Hepatocyte (in vitro differentiated cells): ENCODE results near the gene HAAO. TPM values are rescaled to one million over a fixed set of nuclear protein-coding genes. Genes with fewer than 3 reads are reported as not detected.

Experiments used
- DNase-seq: peaks from one replicate; pipeline ENCODE4 v3.0.0-alpha.2; 2016; ENCODE audit warnings: low spot score
- H2AFZ ChIP-seq: fragments of 200-600 bp; sonication (generic); 2 replicates; pipeline ENCODE4 v1.6.0; 2016; ENCODE audit warnings: antibody characterized with exemption, mild to moderate bottlenecking
- H3K27ac ChIP-seq: fragments of 200-600 bp; sonication (generic); 2 replicates; pipeline ENCODE4 v1.5.1; 2016; ENCODE audit warnings: mild to moderate bottlenecking
- H3K27me3 ChIP-seq: fragments of 200-600 bp; sonication (generic); 2 replicates; pipeline ENCODE4 v1.6.1; 2016
- H3K36me3 ChIP-seq: fragments of 200-600 bp; sonication (generic); replicated peaks from 2 replicates; pipeline ENCODE4 v1.5.1; 2016; ENCODE audit warnings: low read depth; ENCODE audit not compliant: insufficient read depth
- H3K4me1 ChIP-seq: fragments of 200-600 bp; sonication (generic); 2 replicates; pipeline ENCODE4 v1.5.1; 2016; ENCODE audit warnings: mild to moderate bottlenecking, moderate library complexity; ENCODE audit not compliant: insufficient read depth
- H3K4me2 ChIP-seq: fragments of 200-600 bp; sonication (generic); 2 replicates; pipeline ENCODE4 v1.6.0; 2016
- H3K4me3 ChIP-seq: fragments of 200-600 bp; sonication (generic); 2 replicates; pipeline ENCODE4 v1.5.1; 2016; ENCODE audit warnings: mild to moderate bottlenecking
- H3K79me2 ChIP-seq: fragments of 200-600 bp; sonication (generic); 2 replicates; pipeline ENCODE4 v1.6.0; 2017; ENCODE audit warnings: mild to moderate bottlenecking
- H3K9me2 ChIP-seq: fragments of 200-600 bp; sonication (generic); replicated peaks from 2 replicates; pipeline ENCODE4 v1.6.0; 2017; ENCODE audit warnings: mild to moderate bottlenecking; ENCODE audit not compliant: insufficient read depth
- H3K9me3 ChIP-seq: fragments of 200-600 bp; sonication (generic); 2 replicates; pipeline ENCODE4 v1.5.1; 2016; ENCODE audit warnings: low read depth, mild to moderate bottlenecking
- H4K20me1 ChIP-seq: fragments of 200-600 bp; sonication (generic); 2 replicates; pipeline ENCODE4 v1.6.0; 2016; ENCODE audit warnings: mild to moderate bottlenecking; ENCODE audit not compliant: insufficient read depth, poor library complexity, severe bottlenecking
- EZH2 ChIP-seq: fragments of 200-600 bp; sonication (generic); IDR thresholded peaks from 2 replicates; pipeline ENCODE4 v1.6.1; 2016; ENCODE audit warnings: antibody characterized with exemption, mild to moderate bottlenecking, borderline replicate concordance
- EZH2phosphoT487 ChIP-seq: fragments of 200-600 bp; sonication (generic); IDR thresholded peaks from one replicate; pipeline ENCODE4 v1.6.1; 2018; ENCODE audit warnings: antibody characterized with exemption, mild to moderate bottlenecking, low read depth, moderate library complexity; ENCODE audit not compliant: unreplicated experiment, severe bottlenecking
- WGBS: methylation state at CpG from one replicate; pipeline ENCODE4 v1.1.6; 2016; ENCODE audit warnings: low lambda C conversion rate; ENCODE audit errors: missing lambda C conversion rate; 5-methylcytosine and 5-hydroxymethylcytosine counted together
- polyA plus RNA-seq: library from polyadenylated mRNA; unstranded; fragments of >200 nt; fragmentation: Nextera tagmentation; extraction: Ambion mirVana; gene quantifications from 2 replicates; pipeline ENCODE4 v1.2.1, GENCODE V29; 2016
- total RNA-seq: library from RNA; depleted of rRNA; stranded (reverse); fragments of >200 nt; gene quantifications from 2 replicates; pipeline ENCODE4 v1.2.3, GENCODE V29; 2014
- TF ChIP-seq, protein P1 (sequence below): fragments of 200-600 bp; sonication (generic); IDR thresholded peaks from 2 replicates; pipeline ENCODE4 v1.5.1; 2016; ENCODE audit warnings: antibody characterized with exemption, mild to moderate bottlenecking; ENCODE audit not compliant: poor library complexity

Gene HAAO
- total and polyA plus RNA-seq, 2 experiments from 2014 or later, result 22.0 to 35.4 TPM

DNA sequence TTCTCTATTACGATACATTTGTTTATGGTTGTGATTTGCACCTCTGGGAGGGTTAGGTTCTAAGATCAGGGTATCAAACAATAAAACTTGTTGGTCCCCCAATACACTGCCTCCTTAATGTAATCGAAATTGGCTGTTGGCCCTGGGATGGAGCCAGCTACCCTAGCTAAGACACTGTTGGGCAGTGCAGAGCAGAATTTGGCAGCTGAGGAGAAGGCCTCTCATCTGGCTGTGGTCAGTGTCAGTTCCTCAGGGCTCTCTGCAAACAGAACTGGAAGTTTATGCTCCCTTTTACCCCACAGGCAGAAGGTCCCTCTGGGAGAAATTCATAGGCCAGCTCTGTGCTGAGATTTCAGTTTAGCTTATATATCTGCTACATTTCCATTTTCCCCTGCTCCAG lies 8.6 kb upstream of the HAAO start:
- H3K27me3 ChIP-seq, result no peaks in the 10 kb centered on the region
- H3K9me3 ChIP-seq, result no peaks in the 10 kb centered on the region
- H3K27ac ChIP-seq, result no peak overlapping the region
- no peaks in the 10 kb centered on the region for H3K36me3 ChIP-seq
- no peak overlapping the region for H3K4me2 ChIP-seq
- no peak overlapping the region for H3K4me3 ChIP-seq
- H4K20me1 ChIP-seq, result no peaks in the 10 kb centered on the region
- no peaks in the 10 kb centered on the region for H3K9me2 ChIP-seq
- H3K4me1 ChIP-seq, result peaks cover 5% of the 10 kb centered on the region
- WGBS, result 98% methylated on average over 2 of the region's 2 CpGs
- no peak overlapping the region for H2AFZ ChIP-seq
- DNase-seq, result no peak
- no peaks in the 10 kb centered on the region for H3K79me2 ChIP-seq
- no peak for TF ChIP-seq EZH2phosphoT487
- TF ChIP-seq EZH2, result no peak
- TF ChIP-seq, protein P1, sequence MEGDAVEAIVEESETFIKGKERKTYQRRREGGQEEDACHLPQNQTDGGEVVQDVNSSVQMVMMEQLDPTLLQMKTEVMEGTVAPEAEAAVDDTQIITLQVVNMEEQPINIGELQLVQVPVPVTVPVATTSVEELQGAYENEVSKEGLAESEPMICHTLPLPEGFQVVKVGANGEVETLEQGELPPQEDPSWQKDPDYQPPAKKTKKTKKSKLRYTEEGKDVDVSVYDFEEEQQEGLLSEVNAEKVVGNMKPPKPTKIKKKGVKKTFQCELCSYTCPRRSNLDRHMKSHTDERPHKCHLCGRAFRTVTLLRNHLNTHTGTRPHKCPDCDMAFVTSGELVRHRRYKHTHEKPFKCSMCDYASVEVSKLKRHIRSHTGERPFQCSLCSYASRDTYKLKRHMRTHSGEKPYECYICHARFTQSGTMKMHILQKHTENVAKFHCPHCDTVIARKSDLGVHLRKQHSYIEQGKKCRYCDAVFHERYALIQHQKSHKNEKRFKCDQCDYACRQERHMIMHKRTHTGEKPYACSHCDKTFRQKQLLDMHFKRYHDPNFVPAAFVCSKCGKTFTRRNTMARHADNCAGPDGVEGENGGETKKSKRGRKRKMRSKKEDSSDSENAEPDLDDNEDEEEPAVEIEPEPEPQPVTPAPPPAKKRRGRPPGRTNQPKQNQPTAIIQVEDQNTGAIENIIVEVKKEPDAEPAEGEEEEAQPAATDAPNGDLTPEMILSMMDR, result no peak

- Histone ChIP-seq H4K20me1 (no peaks in the 10 kb centered on the region), H3K27me3 (no peaks in the 10 kb centered on the region), H3K4me1 (peaks cover 8% of the 10 kb centered on the region), H3K4me3 (no peak overlapping the region), H3K79me2 (peaks cover 2% of the 10 kb centered on the region), H2AFZ (no peak overlapping the region), H3K4me2 (no peak overlapping the region), H3K9me2 (no peaks in the 10 kb centered on the region), H3K36me3 (no peaks in the 10 kb centered on the region), H3K9me3 (no peaks in the 10 kb centered on the region), H3K27ac (no peak overlapping the region)
- 91% methylated on average over 4 of the region's 4 CpGs for WGBS
- no peak for DNase-seq
- TF ChIP-seq EZH2, result no peak
- TF ChIP-seq, protein P1, result no peak
- TF ChIP-seq EZH2phosphoT487, result no peak
These were observed 8.1 kb upstream of the HAAO start for GRCh38 chr2:42800461-42800962.

GRCh38 chr2:42799881-42800280 lies 7.5 kb upstream of the HAAO start:
- H3K36me3 ChIP-seq, result no peaks in the 10 kb centered on the region
- H3K9me2 ChIP-seq, result no peaks in the 10 kb centered on the region
- TF ChIP-seq, protein P1, result no peak
- TF ChIP-seq EZH2phosphoT487, result no peak
- TF ChIP-seq EZH2, result no peak
- peaks cover 8% of the 10 kb centered on the region for H3K4me1 ChIP-seq
- peaks cover 8% of the 10 kb centered on the region for H3K79me2 ChIP-seq
- WGBS, result 84% methylated on average over 4 of the region's 4 CpGs
- H3K4me2 ChIP-seq, result no peak overlapping the region
- H3K4me3 ChIP-seq, result no peak overlapping the region
- no peaks in the 10 kb centered on the region for H4K20me1 ChIP-seq
- DNase-seq, result no peak
- no peaks in the 10 kb centered on the region for H3K9me3 ChIP-seq
- no peaks in the 10 kb centered on the region for H3K27me3 ChIP-seq
- H3K27ac ChIP-seq, result no peak overlapping the region
- H2AFZ ChIP-seq, result no peak overlapping the region
